Nephron progenitor cell (in vitro differentiated cells): ENCODE results near the gene MCHR1.

ENCODE experiments used
- DNase-seq: peaks from one replicate; pipeline ENCODE4 v3.0.0; 2021
- H3K27ac Mint-ChIP-seq: 2 replicates; pipeline ENCODE4 v1.8.0; 2021; ENCODE audit warnings: mild to moderate bottlenecking, moderate library complexity, mixed read lengths
- H3K27me3 Mint-ChIP-seq: 2 replicates; pipeline ENCODE4 v1.8.0; 2021; ENCODE audit warnings: mild to moderate bottlenecking, low read depth, mixed read lengths; ENCODE audit not compliant: poor library complexity
- H3K36me3 Mint-ChIP-seq: 2 replicates; pipeline ENCODE4 v1.8.0; 2021; ENCODE audit warnings: low read depth, mixed read lengths
- H3K4me1 Mint-ChIP-seq: 2 replicates; pipeline ENCODE4 v1.8.0; 2021; ENCODE audit warnings: mixed read lengths
- H3K4me3 Mint-ChIP-seq: 2 replicates; pipeline ENCODE4 v1.8.0; 2021; ENCODE audit warnings: mild to moderate bottlenecking, moderate library complexity, mixed read lengths
- H3K9me3 Mint-ChIP-seq: 2 replicates; pipeline ENCODE4 v1.8.0; 2021; ENCODE audit warnings: mild to moderate bottlenecking, moderate library complexity, mixed read lengths
- TF ChIP-seq, protein P1 (sequence below): fragments of 200-600 bp; sonication (generic); IDR thresholded peaks from 2 replicates; pipeline ENCODE4 v1.5.0; 2021; ENCODE audit warnings: antibody characterized with exemption

Gene MCHR1

DNA sequence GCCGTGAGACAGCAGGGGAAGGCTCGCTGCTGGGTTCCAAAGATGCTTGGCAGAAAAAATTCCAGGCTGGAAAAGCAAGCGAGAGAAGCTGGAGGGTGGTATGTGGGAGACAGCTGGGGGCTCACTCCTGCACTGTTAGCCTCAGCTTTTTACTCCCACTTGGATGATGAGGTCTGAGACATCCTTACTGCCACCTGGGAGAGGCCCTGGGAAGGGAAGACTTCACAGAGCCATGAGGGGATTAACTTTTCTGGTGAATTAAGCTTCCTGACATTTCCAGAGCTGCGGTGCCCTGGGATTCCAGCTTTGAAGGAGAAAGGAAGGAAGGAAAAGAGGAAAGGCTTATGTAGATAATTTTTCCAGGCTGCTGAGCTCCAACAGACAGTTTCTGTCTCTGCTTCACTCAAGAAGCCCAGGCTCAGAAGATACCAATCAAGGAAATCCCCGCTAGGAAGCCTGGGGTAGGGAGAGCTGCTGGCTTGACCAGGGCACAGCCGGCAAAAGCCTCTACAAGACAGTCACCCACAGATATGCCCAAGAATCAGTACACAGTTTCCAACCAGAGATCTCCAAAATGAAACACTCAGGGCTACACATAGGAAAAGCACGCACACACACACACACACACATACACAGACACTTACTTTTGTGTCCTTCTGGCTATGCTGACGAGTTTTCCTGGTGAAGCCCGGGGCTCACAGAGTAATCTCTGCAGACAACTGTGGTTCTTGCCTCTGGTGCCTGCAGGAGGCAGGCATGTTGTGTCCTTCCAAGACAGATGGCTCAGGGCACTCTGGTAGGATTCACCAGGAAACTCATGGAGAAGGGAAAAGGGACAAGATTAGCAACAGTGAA, 907 bp downstream of the MCHR1 start:
- peaks cover 32% of the 10 kb centered on the region for H3K27me3 Mint-ChIP-seq
- no peaks in the 10 kb centered on the region for H3K36me3 Mint-ChIP-seq
- H3K4me1 Mint-ChIP-seq, result peaks cover 59% of the 10 kb centered on the region
- H3K27ac Mint-ChIP-seq, result no peak overlapping the region
- H3K9me3 Mint-ChIP-seq, result no peaks in the 10 kb centered on the region
- H3K4me3 Mint-ChIP-seq, result peak overlapping the region; percentile 84
- TF ChIP-seq, protein P1, sequence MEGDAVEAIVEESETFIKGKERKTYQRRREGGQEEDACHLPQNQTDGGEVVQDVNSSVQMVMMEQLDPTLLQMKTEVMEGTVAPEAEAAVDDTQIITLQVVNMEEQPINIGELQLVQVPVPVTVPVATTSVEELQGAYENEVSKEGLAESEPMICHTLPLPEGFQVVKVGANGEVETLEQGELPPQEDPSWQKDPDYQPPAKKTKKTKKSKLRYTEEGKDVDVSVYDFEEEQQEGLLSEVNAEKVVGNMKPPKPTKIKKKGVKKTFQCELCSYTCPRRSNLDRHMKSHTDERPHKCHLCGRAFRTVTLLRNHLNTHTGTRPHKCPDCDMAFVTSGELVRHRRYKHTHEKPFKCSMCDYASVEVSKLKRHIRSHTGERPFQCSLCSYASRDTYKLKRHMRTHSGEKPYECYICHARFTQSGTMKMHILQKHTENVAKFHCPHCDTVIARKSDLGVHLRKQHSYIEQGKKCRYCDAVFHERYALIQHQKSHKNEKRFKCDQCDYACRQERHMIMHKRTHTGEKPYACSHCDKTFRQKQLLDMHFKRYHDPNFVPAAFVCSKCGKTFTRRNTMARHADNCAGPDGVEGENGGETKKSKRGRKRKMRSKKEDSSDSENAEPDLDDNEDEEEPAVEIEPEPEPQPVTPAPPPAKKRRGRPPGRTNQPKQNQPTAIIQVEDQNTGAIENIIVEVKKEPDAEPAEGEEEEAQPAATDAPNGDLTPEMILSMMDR, result no peak
- DNase-seq, result no peak

DNA sequence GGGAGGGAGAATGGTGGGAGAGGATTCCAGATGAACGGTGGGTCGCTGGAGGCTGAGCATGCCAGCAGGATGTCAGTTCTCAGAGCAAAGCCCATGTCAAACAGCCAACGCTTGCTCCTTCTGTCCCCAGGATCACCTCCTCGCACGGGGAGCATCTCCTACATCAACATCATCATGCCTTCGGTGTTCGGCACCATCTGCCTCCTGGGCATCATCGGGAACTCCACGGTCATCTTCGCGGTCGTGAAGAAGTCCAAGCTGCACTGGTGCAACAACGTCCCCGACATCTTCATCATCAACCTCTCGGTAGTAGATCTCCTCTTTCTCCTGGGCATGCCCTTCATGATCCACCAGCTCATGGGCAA, 1.5 kb downstream of the MCHR1 start:
- no peaks in the 10 kb centered on the region for H3K9me3 Mint-ChIP-seq
- no peak overlapping the region for H3K27ac Mint-ChIP-seq
- H3K27me3 Mint-ChIP-seq, result peaks cover 35% of the 10 kb centered on the region
- peak overlapping the region; percentile 84 for H3K4me3 Mint-ChIP-seq
- TF ChIP-seq, protein P1, result no peak
- no peaks in the 10 kb centered on the region for H3K36me3 Mint-ChIP-seq
- no peak for DNase-seq
- peaks cover 63% of the 10 kb centered on the region for H3K4me1 Mint-ChIP-seq

DNA sequence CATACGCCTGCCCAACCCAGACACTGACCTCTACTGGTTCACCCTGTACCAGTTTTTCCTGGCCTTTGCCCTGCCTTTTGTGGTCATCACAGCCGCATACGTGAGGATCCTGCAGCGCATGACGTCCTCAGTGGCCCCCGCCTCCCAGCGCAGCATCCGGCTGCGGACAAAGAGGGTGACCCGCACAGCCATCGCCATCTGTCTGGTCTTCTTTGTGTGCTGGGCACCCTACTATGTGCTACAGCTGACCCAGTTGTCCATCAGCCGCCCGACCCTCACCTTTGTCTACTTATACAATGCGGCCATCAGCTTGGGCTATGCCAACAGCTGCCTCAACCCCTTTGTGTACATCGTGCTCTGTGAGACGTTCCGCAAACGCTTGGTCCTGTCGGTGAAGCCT, 2.2 kb downstream of the MCHR1 start:
- peak overlapping the region; percentile 59 for H3K27ac Mint-ChIP-seq
- H3K9me3 Mint-ChIP-seq, result no peaks in the 10 kb centered on the region
- DNase-seq, result no peak
- peak overlapping the region; percentile 37 for H3K4me3 Mint-ChIP-seq
- H3K27me3 Mint-ChIP-seq, result peaks cover 31% of the 10 kb centered on the region
- TF ChIP-seq, protein P1, result no peak
- H3K36me3 Mint-ChIP-seq, result no peaks in the 10 kb centered on the region
- H3K4me1 Mint-ChIP-seq, result peaks cover 66% of the 10 kb centered on the region

DNA sequence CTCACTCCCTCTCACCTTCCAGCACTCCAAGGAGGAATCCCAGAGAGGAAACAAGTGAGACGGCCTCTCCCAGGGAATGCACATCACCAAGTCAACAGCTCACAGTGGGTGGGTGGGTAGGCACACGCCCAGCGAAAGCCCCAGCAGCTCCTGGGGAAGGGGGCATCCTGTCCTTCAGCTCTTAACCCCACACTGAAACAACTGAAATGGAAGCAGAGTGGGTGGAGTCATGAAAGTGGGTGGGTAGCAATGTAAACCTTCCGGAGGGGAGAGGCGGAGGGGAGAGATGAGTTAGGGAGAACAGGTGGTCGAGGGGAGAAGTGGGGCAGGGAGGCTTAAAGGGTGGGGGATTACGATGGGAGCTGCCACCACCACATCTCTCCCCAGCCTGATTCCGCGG, 5.4 kb downstream of the MCHR1 start:
- H3K27me3 Mint-ChIP-seq, result peaks cover 21% of the 10 kb centered on the region
- H3K4me3 Mint-ChIP-seq, result peak overlapping the region; percentile 56
- H3K4me1 Mint-ChIP-seq, result peaks cover 54% of the 10 kb centered on the region
- no peaks in the 10 kb centered on the region for H3K36me3 Mint-ChIP-seq
- H3K27ac Mint-ChIP-seq, result no peak overlapping the region
- no peaks in the 10 kb centered on the region for H3K9me3 Mint-ChIP-seq
- TF ChIP-seq, protein P1, result no peak
- DNase-seq, result no peak

DNA sequence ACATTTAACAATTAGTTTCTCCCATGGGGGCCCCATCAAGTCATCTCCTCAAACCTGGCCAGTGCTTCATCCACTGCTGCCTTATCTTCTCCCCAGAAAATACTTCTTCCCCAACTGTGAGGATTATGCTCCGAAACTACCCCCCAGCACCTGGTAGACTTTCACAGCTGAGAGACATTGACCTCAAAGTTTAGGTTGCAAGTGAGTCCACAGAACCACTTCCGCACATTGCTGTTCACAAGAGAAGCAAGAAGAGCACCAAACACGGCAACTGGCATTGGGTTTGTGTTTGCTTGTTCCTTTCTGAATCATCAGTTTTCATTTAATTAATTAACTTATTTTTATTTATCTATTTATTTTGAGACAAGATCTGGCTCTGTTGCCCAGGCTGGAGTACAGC, 6.1 kb downstream of the MCHR1 start:
- no peaks in the 10 kb centered on the region for H3K36me3 Mint-ChIP-seq
- H3K9me3 Mint-ChIP-seq, result no peaks in the 10 kb centered on the region
- TF ChIP-seq, protein P1, result no peak
- H3K4me1 Mint-ChIP-seq, result peaks cover 52% of the 10 kb centered on the region
- no peak overlapping the region for H3K27ac Mint-ChIP-seq
- H3K4me3 Mint-ChIP-seq, result no peak overlapping the region
- H3K27me3 Mint-ChIP-seq, result peaks cover 16% of the 10 kb centered on the region
- DNase-seq, result no peak

DNA sequence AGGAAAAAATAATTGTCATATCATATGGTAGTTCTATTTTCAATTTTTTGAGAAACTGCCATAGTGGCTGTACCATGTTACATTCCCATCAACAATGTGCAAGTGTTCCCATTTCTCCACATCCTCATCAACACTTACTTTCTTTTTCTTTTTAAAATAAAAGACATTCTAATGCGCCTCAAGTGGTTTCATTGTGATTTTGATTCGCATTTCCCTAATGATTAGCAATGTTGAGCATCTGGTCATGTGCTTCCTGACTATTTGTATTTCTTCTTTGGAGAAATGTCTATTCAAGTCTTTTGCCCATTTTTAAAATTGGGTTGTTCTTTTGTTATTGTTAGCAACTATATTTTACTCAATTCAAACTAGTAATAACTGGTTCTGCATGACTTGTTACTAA, 8.4 kb downstream of the MCHR1 start:
- no peak for DNase-seq
- peaks cover 11% of the 10 kb centered on the region for H3K27me3 Mint-ChIP-seq
- peaks cover 34% of the 10 kb centered on the region for H3K4me1 Mint-ChIP-seq
- H3K36me3 Mint-ChIP-seq, result no peaks in the 10 kb centered on the region
- no peak overlapping the region for H3K4me3 Mint-ChIP-seq
- TF ChIP-seq, protein P1, result no peak
- H3K27ac Mint-ChIP-seq, result no peak overlapping the region
- H3K9me3 Mint-ChIP-seq, result no peaks in the 10 kb centered on the region
